Uterus (tissue), 4 donors: ENCODE results near the gene SCT. TPM values are rescaled to one million over a fixed set of nuclear protein-coding genes. Genes with fewer than 3 reads are reported as not detected.

Source experiments
- DNase-seq, 2 donors: peaks; one replicate each; pipeline ENCODE4 v3.0.0-alpha.2; 2019 to 2020
- H3K27ac ChIP-seq, 2 donors: fragments of 200-600 bp; sonication (generic); 1 replicate in 1 of 2; 2 replicates in 1 of 2; pipeline ENCODE4 v1.5.1; 2016 to 2018
- H3K27me3 ChIP-seq, 2 donors: fragments of 200-600 bp; sonication (generic); one replicate each; pipeline ENCODE4 v1.5.1; 2018 to 2019; ENCODE audit warnings: control low read depth in 1 of 2
- H3K36me3 ChIP-seq, 2 donors: fragments of 200-600 bp; sonication (generic); one replicate each; pipeline ENCODE4 v1.5.1; 2019; ENCODE audit warnings: control low read depth in 1 of 2
- H3K4me1 ChIP-seq, 2 donors: fragments of 200-600 bp; sonication (generic); one replicate each; pipeline ENCODE4 v1.5.1; 2018 to 2019; ENCODE audit warnings: control low read depth in 1 of 2
- H3K4me3 ChIP-seq, 2 donors: fragments of 200-600 bp; sonication (generic); 1 replicate in 1 of 2; 2 replicates in 1 of 2; pipeline ENCODE4 v1.5.1; 2018 to 2019; ENCODE audit warnings: mild to moderate bottlenecking in 1 of 2
- H3K9me3 ChIP-seq, 2 donors: fragments of 200-600 bp; sonication (generic); one replicate each; pipeline ENCODE4 v1.5.1; 2019; ENCODE audit warnings: control low read depth in 1 of 2
- CTCF ChIP-seq, 4 experiments: fragments of 200-600 bp in 2 of 4; fragments of 450-650 bp in 2 of 4; sonication (generic) in 2 of 4; IDR thresholded peaks; one replicate each; pipeline ENCODE4 v1.5.1; 2016 to 2019; ENCODE audit warnings: antibody characterized with exemption in 4 of 4, mild to moderate bottlenecking in 2 of 4, moderate library complexity in 1 of 4
- POLR2A ChIP-seq, 2 donors: fragments of 450-650 bp; IDR thresholded peaks; one replicate each; pipeline ENCODE4 v1.6.1; 2016; ENCODE audit warnings: antibody characterized with exemption in 2 of 2, mild to moderate bottlenecking in 1 of 2, moderate library complexity in 1 of 2
- intact Hi-C: fragments of 100-400 bp; cut with DNase I; formaldehyde crosslinking; loops from one replicate; pipeline ENCODE4 v1.15.1; 2023; ENCODE audit warnings: low total_unique reads
- total RNA-seq, 4 donors: library from RNA; depleted of rRNA in 3 of 4; stranded (reverse); fragments of >200 nt in 3 of 4; gene quantifications; one replicate each; pipeline versions ENCODE4 v1.1.0 to v1.2.4, GENCODE V29; 2014 to 2023
- donor health status: DM: yes; HTN: yes; CAD: no.

The SCT gene
- total RNA-seq, 4 donors from 2014 or later = not detected

- no peak within 1 kb of the TSS for H3K27ac ChIP-seq
Observed at GRCh38 chr11:624705-625635, 2.0 kb downstream of the SCT start, which contains the start of gene CDHR5. TSS of gene CDHR5 (minus strand) at chr11:624955. CDS start at chr11:624902, 53 bp downstream.

GRCh38 chr11:623999-624704 is 2.8 kb downstream of the SCT start:
- intact Hi-C loops = no loop called here
- TF ChIP-seq POLR2A (IDR thresholded peaks at IDR 0.05) (no peak), CTCF (IDR thresholded peaks at IDR 0.05) (no peak)
- H3K36me3 ChIP-seq = no peaks in the 10 kb centered on the region
- DNase-seq = no peak
- no peak overlapping the region for H3K27ac ChIP-seq
- no peaks in the 10 kb centered on the region for H3K4me1 ChIP-seq
- H3K9me3 ChIP-seq = no peaks in the 10 kb centered on the region
- no peak overlapping the region for H3K4me3 ChIP-seq
- H3K27me3 ChIP-seq = no peaks in the 10 kb centered on the region

More at GRCh38 chr11:624705-625635, 2.0 kb downstream of the SCT start, which contains the start of gene CDHR5:
- intact Hi-C loops = no loop called here
- no peaks in the 10 kb centered on the region for H3K9me3 ChIP-seq
- H3K36me3 ChIP-seq = no peaks in the 10 kb centered on the region
- TF ChIP-seq POLR2A (IDR thresholded peaks at IDR 0.05) (no peak), CTCF (IDR thresholded peaks at IDR 0.05) (no peak)
- DNase-seq = no peak
- no peak within 1 kb of the TSS for H3K4me3 ChIP-seq
- no peaks in the 10 kb centered on the region for H3K4me1 ChIP-seq
- H3K27me3 ChIP-seq = no peaks in the 10 kb centered on the region

GRCh38 chr11:623349-623869 is 3.6 kb downstream of the SCT start:
- H3K4me1 ChIP-seq = no peaks in the 10 kb centered on the region
- H3K4me3 ChIP-seq = no peak overlapping the region
- TF ChIP-seq POLR2A (IDR thresholded peaks at IDR 0.05) = no peak
- TF ChIP-seq CTCF (IDR thresholded peaks at IDR 0.05) = no peak
- DNase-seq = no peak
- no peaks in the 10 kb centered on the region for H3K36me3 ChIP-seq
- intact Hi-C loops = no loop called here
- no peak overlapping the region for H3K27ac ChIP-seq
- H3K27me3 ChIP-seq = no peaks in the 10 kb centered on the region
- no peaks in the 10 kb centered on the region for H3K9me3 ChIP-seq

GRCh38 chr11:621838-622237 is 5.1 kb downstream of the SCT start:
- Histone ChIP-seq H3K4me3 (no peak overlapping the region), H3K36me3 (no peaks in the 10 kb centered on the region), H3K27ac (no peak overlapping the region), H3K9me3 (no peaks in the 10 kb centered on the region), H3K4me1 (no peaks in the 10 kb centered on the region), H3K27me3 (no peaks in the 10 kb centered on the region)
- DNase-seq = no peak
- intact Hi-C loops = no loop called here
- TF ChIP-seq CTCF (IDR thresholded peaks at IDR 0.05) (no peak), POLR2A (IDR thresholded peaks at IDR 0.05) (no peak)
